HAP-1 (cell line): ENCODE measurements around the gene QSER1.
A peak's percentile ranks its signal among the peaks of the same experiment; 100 is the strongest.
"Not testable (repeated sequence)": the region's sequence is repeated elsewhere in the genome, so short reads cannot be mapped to it uniquely, and the experiment has no call there.

Experiments
- DNase-seq, 2 experiments: peaks; one replicate each; pipeline ENCODE4 v3.0.0-alpha.2; 2016 to 2020; ENCODE audit warnings: low spot score in 2 of 2
- H3K27me3 ChIP-seq: fragments of 250-450 bp; sonication (Bioruptor Pico); 2 replicates; pipeline ENCODE4 v1.5.1; 2020; ENCODE audit warnings: low read depth, mild to moderate bottlenecking, moderate library complexity
- H3K36me3 ChIP-seq: fragments of 250-450 bp; sonication (Bioruptor Pico); replicated peaks from 2 replicates; pipeline ENCODE4 v1.5.1; 2020; ENCODE audit warnings: mild to moderate bottlenecking
- H3K4me1 ChIP-seq: fragments of 250-450 bp; sonication (Bioruptor Pico); 2 replicates; pipeline ENCODE4 v1.5.1; 2020; ENCODE audit warnings: mild to moderate bottlenecking
- H3K4me3 ChIP-seq: fragments of 250-450 bp; sonication (Bioruptor Pico); 2 replicates; pipeline ENCODE4 v1.5.1; 2020; ENCODE audit warnings: mild to moderate bottlenecking, moderate library complexity
- H3K9me3 ChIP-seq: fragments of 250-450 bp; sonication (Bioruptor Pico); 2 replicates; pipeline ENCODE4 v1.5.1; 2020; ENCODE audit warnings: mild to moderate bottlenecking, moderate library complexity
- in situ Hi-C: fragments of 300-500 bp; cut with MboI; formaldehyde crosslinking; loops from 3 replicates; pipeline ENCODE4 v1.14.3; 2020; ENCODE audit warnings: low sequenced_read_pairs, inconsistent platforms, mixed read lengths

QSER1 gene

GRCh38 chr11:32883421-32883820 lies 9.2 kb upstream of the QSER1 start:
- Histone ChIP-seq H3K9me3 (no peaks in the 10 kb centered on the region), H3K36me3 (no peaks in the 10 kb centered on the region), H3K27me3 (no peaks in the 10 kb centered on the region), H3K4me3 (no peak overlapping the region), H3K4me1 (no peaks in the 10 kb centered on the region)
- DNase-seq, result no peak
- in situ Hi-C loops, result no loop called here

- no peaks in the 10 kb centered on the region for H3K27me3 ChIP-seq
These were observed 8.6 kb upstream of the QSER1 start for GRCh38 chr11:32884023-32884422.

DNA sequence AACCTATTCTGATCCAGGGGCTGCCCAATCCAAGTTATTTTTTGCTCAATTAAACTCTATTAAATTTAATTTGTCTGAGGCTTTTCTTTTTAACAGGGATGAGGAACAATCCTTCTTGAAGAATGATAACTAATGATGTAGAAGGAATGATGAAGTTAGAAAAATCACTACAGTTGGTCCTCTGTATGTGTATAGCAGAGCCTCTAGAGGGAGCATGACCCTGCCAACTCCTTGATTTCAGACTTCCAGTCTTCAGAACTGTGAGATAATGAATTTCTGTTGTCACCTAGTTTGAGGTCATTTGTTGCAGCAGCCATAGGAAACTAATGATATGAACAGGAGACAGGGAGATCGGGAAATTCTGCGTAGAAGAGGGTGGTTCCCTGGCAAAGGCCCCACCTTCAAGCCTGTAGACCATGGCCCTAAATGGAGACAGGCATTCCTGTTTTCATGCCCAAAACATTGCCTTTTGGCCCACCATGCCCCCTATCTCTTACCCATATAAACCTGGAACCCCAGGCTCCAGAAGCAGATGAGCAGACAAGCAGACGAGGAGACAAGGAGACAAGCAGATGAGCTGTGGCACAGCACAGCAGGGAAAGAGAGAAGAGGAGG lies 7.7 kb upstream of the QSER1 start:
- in situ Hi-C loops, result no loop called here
- H3K9me3 ChIP-seq, result no peaks in the 10 kb centered on the region
- no peaks in the 10 kb centered on the region for H3K4me1 ChIP-seq
- H3K27me3 ChIP-seq, result no peaks in the 10 kb centered on the region
- no peak overlapping the region for H3K4me3 ChIP-seq
- H3K36me3 ChIP-seq, result no peaks in the 10 kb centered on the region
- DNase-seq, result peak; percentile 22 to 29

More at GRCh38 chr11:32884023-32884422, 8.6 kb upstream of the QSER1 start:
- in situ Hi-C loops, result no loop called here
- no peaks in the 10 kb centered on the region for H3K36me3 ChIP-seq
- no peaks in the 10 kb centered on the region for H3K4me1 ChIP-seq
- no peaks in the 10 kb centered on the region for H3K9me3 ChIP-seq
- no peak overlapping the region for H3K4me3 ChIP-seq
- DNase-seq, result no peak

GRCh38 chr11:32885556-32885955 lies 7.1 kb upstream of the QSER1 start:
- Histone ChIP-seq H3K4me1 (peaks cover 3% of the 10 kb centered on the region), H3K9me3 (no peaks in the 10 kb centered on the region), H3K36me3 (no peaks in the 10 kb centered on the region), H3K4me3 (no peak overlapping the region), H3K27me3 (no peaks in the 10 kb centered on the region)
- no peak for DNase-seq
- in situ Hi-C loops, result no loop called here

- H3K4me3 ChIP-seq, result no peak overlapping the region
- no peak for DNase-seq
These were observed 6.4 kb upstream of the QSER1 start for GRCh38 chr11:32886180-32886579.

GRCh38 chr11:32887707-32888383 lies 4.8 kb upstream of the QSER1 start:
- H3K27me3 ChIP-seq, H3K4me3 ChIP-seq, in situ Hi-C loops, H3K9me3 ChIP-seq, H3K36me3 ChIP-seq, DNase-seq: not testable (repeated sequence)
- H3K4me1 ChIP-seq, result peaks cover 16% of the 10 kb centered on the region

More at GRCh38 chr11:32886180-32886579, 6.4 kb upstream of the QSER1 start:
- Histone ChIP-seq H3K27me3 (no peaks in the 10 kb centered on the region), H3K4me1 (peaks cover 8% of the 10 kb centered on the region), H3K9me3 (no peaks in the 10 kb centered on the region), H3K36me3 (no peaks in the 10 kb centered on the region)
- in situ Hi-C loops, result no loop called here

DNA sequence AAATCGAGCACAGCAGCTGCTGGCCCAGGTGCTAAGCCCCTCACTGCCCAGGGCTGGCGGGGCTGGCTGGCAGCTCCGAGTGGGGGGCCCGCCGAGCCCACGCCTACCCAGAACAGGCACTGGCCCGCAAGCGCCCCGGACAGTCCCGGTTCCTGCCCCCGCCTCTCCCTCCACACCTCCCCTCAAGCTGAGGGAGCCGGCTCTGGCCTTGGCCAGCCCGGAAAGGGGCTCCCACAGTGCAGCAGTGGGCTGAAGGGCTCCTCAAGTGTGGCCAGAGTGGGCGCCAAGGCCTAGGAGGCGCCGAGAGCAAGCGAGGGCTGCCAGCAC lies 4.3 kb upstream of the QSER1 start:
- H3K9me3 ChIP-seq, in situ Hi-C loops, DNase-seq, H3K27me3 ChIP-seq, H3K36me3 ChIP-seq, H3K4me3 ChIP-seq: not testable (repeated sequence)
- H3K4me1 ChIP-seq, result peaks cover 16% of the 10 kb centered on the region

- Histone ChIP-seq H3K4me3 (no peak overlapping the region), H3K4me1 (peaks cover 16% of the 10 kb centered on the region), H3K36me3 (no peaks in the 10 kb centered on the region), H3K9me3 (no peaks in the 10 kb centered on the region), H3K27me3 (no peaks in the 10 kb centered on the region)
- no peak for DNase-seq
- in situ Hi-C loops, result no loop called here
These were observed 3.8 kb upstream of the QSER1 start for GRCh38 chr11:32888805-32889204.

GRCh38 chr11:32890843-32891656 lies 1.6 kb upstream of the QSER1 start:
- H3K36me3 ChIP-seq, result no peaks in the 10 kb centered on the region
- no peak overlapping the region for H3K4me3 ChIP-seq
- H3K9me3 ChIP-seq, result no peaks in the 10 kb centered on the region
- in situ Hi-C loops, result no loop called here
- H3K27me3 ChIP-seq, result no peaks in the 10 kb centered on the region
- peak; percentile 87 to 99 for DNase-seq
- H3K4me1 ChIP-seq, result peaks cover 26% of the 10 kb centered on the region

- in situ Hi-C loops, result no loop called here
- Histone ChIP-seq H3K4me3 (peak overlapping the region; percentile 80), H3K4me1 (peaks cover 26% of the 10 kb centered on the region), H3K36me3 (no peaks in the 10 kb centered on the region), H3K27me3 (no peaks in the 10 kb centered on the region), H3K9me3 (no peaks in the 10 kb centered on the region)
- peak; percentile 19 to 80 for DNase-seq
These were observed 805 bp upstream of the QSER1 start for GRCh38 chr11:32891657-32892354.

DNA sequence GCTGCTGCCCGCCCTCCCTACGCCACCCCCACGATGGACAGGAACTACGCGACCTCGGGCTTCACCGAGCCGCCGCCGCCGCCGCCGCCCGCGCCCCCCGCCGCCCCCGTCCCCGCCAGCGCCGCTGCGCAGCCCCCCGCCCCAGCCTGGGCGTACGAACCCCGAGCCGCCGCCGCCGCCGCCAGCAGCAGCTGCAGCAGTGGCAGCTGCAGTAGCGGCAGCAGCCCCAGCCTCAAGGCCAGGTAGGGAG lies 407 bp downstream of the QSER1 start:
- Histone ChIP-seq H3K36me3 (no peaks in the 10 kb centered on the region; the same call in 1 of the 2 replicates), H3K4me3 (peak overlapping the region; percentile 80), H3K4me1 (peaks cover 26% of the 10 kb centered on the region), H3K27me3 (no peaks in the 10 kb centered on the region), H3K9me3 (no peaks in the 10 kb centered on the region)
- in situ Hi-C loops, result no loop called here
- no peak for DNase-seq

DNA sequence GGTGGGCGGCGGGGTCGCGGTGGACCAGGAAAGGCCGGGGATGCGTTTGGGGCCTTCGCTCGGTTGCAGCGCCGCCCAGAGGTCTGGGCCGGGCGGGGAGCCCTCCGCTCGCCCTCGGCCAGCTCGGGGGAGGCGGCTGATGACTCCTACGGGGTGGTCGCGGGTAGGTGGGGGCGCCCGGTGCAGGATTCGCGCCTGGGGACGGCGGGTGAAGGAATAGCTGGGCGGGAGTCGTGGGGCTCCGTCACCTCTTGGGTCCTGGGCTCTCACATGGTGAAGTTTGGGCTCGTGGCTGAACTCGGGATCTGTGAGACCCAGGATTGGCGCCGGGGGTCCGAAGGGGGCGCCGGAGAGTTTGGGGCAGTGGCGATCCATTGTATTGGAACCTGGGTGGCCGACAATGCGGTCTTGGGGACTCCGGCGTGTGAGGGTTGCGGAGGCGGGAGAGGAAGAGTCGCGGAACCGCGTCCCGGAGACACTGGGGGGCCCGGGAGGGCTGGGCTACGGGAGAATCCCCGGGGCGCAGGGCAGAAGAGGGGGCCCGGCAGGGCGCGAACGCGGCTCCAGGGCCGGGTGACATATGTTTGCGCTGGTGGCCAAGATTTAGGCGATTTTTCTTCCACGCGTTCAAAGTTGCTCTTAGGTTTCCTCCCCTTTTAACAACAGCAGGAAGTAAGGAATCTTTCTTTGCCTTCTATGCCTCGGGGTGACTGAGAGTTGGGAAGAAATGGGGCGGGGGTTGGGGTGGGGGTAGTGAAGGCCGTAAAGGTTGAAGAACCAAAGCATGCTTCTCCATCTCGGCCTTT lies 935 bp downstream of the QSER1 start:
- in situ Hi-C loops, result no loop called here
- no peaks in the 10 kb centered on the region; the same call in 1 of the 2 replicates for H3K36me3 ChIP-seq
- H3K4me3 ChIP-seq, result peak overlapping the region; percentile 80
- no peaks in the 10 kb centered on the region for H3K27me3 ChIP-seq
- H3K4me1 ChIP-seq, result peaks cover 26% of the 10 kb centered on the region
- peak; percentile 41 to 72 for DNase-seq
- H3K9me3 ChIP-seq, result no peaks in the 10 kb centered on the region

DNA sequence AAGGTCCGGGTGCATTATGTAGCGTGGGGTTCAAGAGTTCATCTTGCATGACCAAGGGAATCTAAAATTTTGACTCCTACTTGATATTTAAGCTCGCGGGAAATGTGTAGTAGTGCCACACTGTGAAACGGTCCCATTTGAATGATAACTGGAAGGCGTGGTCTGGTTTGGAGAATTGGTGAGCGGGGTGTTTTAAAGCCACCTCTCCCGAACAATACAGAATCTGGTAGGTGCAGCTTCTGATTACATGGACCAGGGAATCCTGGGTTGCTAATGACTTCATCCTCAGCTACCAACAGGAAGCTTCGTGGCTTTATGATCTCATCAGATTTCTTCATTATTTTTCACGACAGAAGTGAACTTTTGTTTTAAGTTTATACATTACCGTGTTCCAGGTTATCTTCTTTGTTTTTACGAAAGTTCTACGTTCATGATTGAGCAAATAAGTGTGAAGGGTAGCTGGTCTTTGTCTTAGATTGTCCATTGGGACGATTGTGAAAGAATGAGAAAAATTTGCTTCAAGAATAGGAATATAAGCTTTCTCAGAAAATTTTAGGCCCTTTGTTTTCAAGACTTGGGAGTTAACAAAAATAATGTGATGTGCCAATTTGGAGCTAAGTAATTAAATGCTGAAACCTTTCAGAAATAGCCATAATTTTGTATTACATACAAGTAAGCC lies 1.7 kb downstream of the QSER1 start:
- Histone ChIP-seq H3K36me3 (no peaks in the 10 kb centered on the region; the same call in 1 of the 2 replicates), H3K27me3 (no peaks in the 10 kb centered on the region), H3K4me1 (peaks cover 26% of the 10 kb centered on the region), H3K9me3 (no peaks in the 10 kb centered on the region), H3K4me3 (peak overlapping the region; percentile 80)
- in situ Hi-C loops, result no loop called here
- peak; percentile 73 to 86 for DNase-seq
